Kidney tubule cell (primary cell): ENCODE measurements around the gene SLC5A1.

Experiments used
- DNase-seq: peaks from one replicate; pipeline ENCODE4 v3.0.0-alpha.2; 2018; ENCODE audit warnings: low spot score

SLC5A1 gene

GRCh38 chr22:32050678-32051515 lies 7.8 kb downstream of the SLC5A1 start:
- DNase-seq, result peak; percentile 92

- DNase-seq, result no peak
Measured at GRCh38 chr22:32052244-32052643, 9.2 kb downstream of the SLC5A1 start.

- DNase-seq, result no peak
Measured at GRCh38 chr22:32052936-32053791, 10.1 kb downstream of the SLC5A1 start.

- DNase-seq, result no peak
Measured at GRCh38 chr22:32055069-32055468, 12.0 kb downstream of the SLC5A1 start.

- DNase-seq, result peak; percentile 57
Measured at GRCh38 chr22:32058656-32059260, 15.7 kb downstream of the SLC5A1 start.

GRCh38 chr22:32059426-32059825 lies 16.4 kb downstream of the SLC5A1 start:
- no peak for DNase-seq

- peak; percentile 31 for DNase-seq
Measured at GRCh38 chr22:32063701-32064100, 20.6 kb downstream of the SLC5A1 start.

GRCh38 chr22:32066820-32067219 lies 23.8 kb downstream of the SLC5A1 start:
- no peak for DNase-seq

- DNase-seq, result no peak
Measured at GRCh38 chr22:32067613-32068012, 24.6 kb downstream of the SLC5A1 start.

GRCh38 chr22:32069579-32070372 lies 26.7 kb downstream of the SLC5A1 start:
- DNase-seq, result no peak

- peak; percentile 33 for DNase-seq
Measured at GRCh38 chr22:32073262-32073661, 30.2 kb downstream of the SLC5A1 start.

GRCh38 chr22:32073823-32074380 lies 30.8 kb downstream of the SLC5A1 start:
- DNase-seq, result no peak

- no peak for DNase-seq
Measured at GRCh38 chr22:32075997-32076760, 33.1 kb downstream of the SLC5A1 start.

GRCh38 chr22:32076761-32077084 lies 33.7 kb downstream of the SLC5A1 start:
- DNase-seq, result no peak

GRCh38 chr22:32077151-32077550 lies 34.1 kb downstream of the SLC5A1 start:
- no peak for DNase-seq

- DNase-seq, result peak; percentile 90
Measured at GRCh38 chr22:32079130-32080089, 36.3 kb downstream of the SLC5A1 start.

- peak; percentile 77 for DNase-seq
Measured at GRCh38 chr22:32080904-32081303, 37.8 kb downstream of the SLC5A1 start.

GRCh38 chr22:32082331-32082730 lies 39.3 kb downstream of the SLC5A1 start:
- DNase-seq, result no peak

- no peak for DNase-seq
Measured at GRCh38 chr22:32083000-32083399, 39.9 kb downstream of the SLC5A1 start.

GRCh38 chr22:32083814-32084213 lies 40.8 kb downstream of the SLC5A1 start:
- no peak for DNase-seq
